T-helper 1 cell (primary cell): ENCODE results near the gene USP22.

Experiments used
- DNase-seq, 5 donors: peaks; one replicate each; pipeline ENCODE4 v3.0.0-alpha.2; 2012 to 2020

USP22 gene

GRCh38 chr17:20999841-21000532 is 42.8 kb downstream of the USP22 start:
- no peak for DNase-seq

DNA sequence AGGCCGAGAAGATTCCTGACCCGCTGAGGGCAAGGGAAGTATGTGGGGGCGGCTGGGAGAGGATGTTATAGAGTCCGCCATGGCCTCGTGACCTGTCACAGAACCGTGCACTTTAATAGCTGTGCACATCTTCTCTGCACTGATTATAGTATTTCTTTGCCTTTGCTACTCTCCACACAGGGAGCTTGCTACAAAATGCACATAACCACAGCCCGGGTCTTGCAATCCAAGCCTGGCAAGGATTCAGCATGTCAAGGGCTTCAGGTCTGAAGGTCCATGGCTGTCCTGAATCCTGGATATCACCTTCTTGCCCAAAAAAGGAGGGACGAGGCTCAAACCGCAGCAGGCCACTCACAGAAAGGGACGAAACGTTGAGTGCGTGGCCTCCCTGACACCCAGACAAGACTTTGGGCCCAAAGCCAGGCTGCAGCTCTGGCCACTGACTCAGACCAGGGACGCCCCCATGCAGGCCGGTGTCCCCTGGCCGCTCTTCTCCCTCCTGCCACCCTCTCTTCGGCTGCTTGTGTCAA is 43.7 kb downstream of the USP22 start:
- no peak for DNase-seq

- DNase-seq, result no peak
These were observed 44.2 kb downstream of the USP22 start for GRCh38 chr17:20998571-20999043.

DNA sequence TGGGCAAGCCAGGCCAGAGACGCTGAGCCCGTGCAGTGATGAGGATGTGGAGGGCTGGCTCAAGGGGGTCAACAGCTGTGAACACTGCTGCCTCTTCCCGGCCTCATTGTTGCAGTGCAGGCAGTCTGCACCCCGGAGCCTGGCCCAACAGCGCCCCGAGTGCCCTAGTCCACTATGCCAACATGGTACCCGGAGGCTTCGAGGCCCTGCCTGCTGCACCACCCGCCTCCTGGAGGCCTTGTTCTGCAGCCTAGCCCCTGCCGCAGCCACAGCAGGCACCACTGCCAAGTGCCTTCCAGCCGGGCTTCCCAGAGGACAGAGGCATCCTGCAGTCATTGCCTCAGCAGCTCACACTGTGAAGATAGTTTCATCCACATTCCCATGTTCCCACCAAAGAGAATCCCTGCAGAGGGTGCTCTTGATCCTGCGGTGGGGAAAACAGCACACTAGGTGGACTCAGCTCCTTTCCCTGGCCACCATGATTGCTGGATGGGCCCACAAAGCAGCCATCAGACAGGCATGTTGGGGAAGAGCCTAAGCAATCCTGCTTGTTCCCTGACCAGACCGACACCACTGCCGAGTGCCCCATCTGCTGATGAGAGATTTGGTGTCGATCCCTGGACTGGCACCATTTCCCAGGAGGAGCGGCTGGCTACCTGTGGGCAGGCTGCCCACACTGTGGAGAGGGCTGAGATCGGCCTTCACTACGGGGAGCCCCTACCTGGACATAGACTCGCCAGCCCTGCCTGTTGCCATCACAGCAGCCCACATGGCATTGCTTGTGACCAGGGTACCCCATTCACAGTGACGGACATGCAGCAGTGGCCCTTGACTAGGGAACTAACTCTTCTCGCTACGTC is 44.9 kb downstream of the USP22 start:
- no peak for DNase-seq

DNA sequence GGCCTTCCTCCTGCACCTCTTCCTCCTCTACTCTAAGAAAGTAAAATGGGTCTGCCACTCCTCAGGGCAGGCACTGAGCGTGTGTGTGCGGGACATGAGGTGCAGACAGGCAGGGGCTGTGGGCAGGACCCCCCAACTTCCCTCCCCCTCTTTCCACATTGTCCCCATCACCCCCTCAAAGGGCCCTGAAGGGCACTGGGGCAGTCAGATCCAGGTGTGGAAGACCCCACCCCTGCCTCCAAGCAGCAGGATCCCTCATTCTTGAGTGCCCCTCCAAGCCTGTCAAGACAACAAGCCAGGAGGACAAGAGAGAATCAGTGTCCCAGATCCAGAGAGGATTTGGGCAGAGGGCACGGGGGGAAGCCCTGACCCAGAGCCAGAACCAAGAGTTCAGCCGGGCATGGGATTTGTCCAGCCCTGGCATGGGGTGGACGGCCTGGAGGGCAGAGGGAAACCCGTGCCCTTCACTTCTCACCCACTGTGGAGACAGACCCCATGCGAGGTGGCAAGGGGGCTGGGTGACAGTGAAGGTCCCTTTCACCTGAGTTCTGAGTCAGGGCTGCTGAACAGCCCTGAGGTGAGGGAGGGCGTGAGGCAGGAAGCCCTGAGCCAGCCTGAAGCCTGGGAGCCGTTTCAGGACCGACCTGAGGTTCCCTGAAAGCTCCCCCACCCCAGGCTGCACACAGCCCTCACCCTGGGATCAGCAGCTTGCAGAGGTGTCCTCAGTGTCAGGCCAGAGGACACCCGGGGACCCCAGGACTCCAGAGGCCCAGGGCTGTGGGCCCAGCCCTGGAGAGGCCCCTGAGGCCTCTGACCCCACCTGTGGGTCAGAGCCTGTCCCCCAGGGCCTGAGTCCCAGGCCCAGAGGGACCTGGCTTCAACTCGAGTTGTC is 45.8 kb downstream of the USP22 start:
- no peak for DNase-seq

GRCh38 chr17:20995873-20996723 is 46.7 kb downstream of the USP22 start:
- no peak for DNase-seq

- DNase-seq, result no peak
These were observed 47.5 kb downstream of the USP22 start for GRCh38 chr17:20995164-20995872.

GRCh38 chr17:20994779-20995149 is 48.0 kb downstream of the USP22 start:
- DNase-seq, result no peak

- DNase-seq, result no peak
These were observed 48.7 kb downstream of the USP22 start for GRCh38 chr17:20993863-20994778.

DNA sequence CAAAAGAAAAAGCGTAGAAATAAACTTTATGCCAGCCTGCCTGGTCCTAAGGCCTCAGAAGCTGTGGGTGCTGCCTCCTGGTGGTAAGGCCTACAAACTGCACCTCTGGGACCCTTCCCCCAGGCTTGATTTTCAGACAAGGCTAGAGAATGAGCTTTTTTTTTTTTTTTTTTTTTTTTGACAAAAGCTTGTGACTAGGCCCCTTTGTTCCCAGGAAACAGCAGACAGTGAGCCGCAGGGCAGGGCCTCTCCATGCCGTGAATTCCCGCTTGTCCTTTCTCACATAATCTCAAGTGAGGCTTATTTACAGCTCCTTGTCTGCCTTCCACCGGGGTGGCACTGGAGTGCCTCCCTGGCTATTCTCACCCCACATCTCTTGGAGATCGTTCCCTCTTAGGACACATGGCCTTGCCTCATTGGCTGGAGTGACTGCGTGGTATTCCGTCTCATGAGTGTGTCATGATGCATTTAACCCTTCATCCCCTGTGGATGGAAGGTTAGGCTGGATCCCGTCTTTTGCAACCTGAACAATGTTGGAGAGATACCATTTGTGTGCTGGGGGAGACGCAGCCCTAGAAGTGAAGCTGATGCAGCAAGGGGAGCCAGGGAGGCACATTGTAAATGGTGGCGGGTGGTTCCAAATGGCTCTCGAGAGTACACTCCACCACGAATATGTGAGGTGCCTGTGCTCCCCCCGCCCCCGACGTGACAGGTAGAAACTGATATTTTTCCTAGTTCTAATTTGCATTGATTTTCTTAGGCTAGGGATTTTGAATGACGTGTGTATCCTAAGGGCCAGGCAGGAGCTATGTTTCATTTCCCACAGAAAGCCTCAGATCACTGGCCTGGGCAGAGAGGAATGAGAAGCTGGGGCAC is 49.6 kb downstream of the USP22 start:
- DNase-seq, result peak in 4 of 5 donors; percentile 44 to 55 (median 46)

- no peak for DNase-seq
These were observed 50.4 kb downstream of the USP22 start for GRCh38 chr17:20992416-20992815.

DNA sequence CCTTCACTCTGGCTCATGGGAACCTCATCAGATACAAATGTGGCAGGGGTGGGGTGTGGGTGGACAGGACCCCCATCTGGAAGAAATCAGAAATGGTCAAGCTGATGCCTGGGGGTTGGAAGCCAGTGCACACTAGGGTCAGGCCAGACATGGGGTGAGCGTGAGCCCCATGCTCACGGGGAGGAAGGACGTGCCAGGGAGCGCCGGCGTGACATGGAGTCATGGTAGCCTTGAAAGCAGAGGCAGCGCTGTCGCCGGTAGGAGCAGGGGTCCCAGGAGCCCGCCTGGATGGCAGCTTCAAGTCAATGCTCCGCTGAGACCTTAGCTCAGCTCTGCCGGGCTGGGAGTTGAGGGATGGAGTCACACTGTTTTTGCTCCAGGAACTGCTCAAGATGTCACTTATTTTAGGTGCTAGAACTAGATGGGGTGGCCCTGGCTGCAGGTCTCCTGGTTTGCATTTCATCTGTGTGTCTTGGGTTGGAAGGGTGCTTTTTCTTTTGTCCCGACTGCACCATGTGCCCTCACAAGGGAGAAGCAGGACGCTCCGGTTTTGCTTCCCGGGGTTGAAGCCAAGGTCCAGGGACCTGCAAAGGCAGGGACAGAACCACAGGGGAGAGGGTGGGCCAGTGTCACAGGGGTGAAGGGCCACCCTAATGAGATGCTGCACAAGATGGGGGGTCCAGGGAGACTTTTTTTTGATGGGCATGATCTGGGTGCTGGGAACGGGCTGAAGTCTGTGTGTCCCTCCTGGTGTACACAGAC is 51.4 kb downstream of the USP22 start:
- DNase-seq, result no peak

DNA sequence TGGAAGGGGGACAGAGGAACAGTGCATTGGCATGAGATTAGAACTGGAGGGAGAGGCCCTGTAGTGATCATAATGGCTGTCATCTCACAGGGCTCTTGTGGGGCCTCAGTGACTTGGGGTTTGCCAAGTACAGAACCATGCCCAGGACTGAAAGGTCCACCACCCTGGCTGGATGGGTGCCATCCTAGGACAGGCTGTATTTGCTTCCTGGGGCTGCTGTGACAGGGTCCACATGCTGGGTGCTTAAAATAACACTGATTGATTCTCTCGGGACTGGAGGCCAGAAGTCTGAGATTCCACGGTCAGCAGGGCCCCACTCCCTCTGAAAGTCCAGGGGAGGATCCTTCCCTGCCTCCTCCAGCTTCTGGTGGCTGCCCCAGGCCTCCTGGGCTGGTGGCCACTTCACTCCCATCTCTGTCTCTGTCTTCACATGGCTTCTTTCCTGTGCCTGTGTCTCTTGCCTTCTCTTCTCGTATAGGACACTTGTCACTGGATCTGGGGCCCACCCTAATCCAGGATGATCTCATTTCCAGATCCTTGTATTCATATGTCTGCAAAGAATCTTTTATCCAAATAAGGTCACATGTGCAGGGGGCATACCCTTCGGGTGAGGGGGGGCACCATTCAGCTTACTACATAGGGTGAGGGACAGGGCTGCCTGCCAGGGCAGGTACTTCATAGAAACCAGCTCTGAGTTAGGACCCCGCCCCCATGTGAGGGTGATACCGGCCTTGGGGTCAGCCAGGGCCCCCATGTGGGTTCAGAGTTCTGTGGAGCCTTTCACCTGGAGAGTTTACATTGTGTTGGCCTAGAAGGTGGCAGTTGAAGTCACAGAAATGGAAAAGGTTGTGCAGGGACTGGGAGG is 52.6 kb downstream of the USP22 start:
- DNase-seq, result no peak

DNA sequence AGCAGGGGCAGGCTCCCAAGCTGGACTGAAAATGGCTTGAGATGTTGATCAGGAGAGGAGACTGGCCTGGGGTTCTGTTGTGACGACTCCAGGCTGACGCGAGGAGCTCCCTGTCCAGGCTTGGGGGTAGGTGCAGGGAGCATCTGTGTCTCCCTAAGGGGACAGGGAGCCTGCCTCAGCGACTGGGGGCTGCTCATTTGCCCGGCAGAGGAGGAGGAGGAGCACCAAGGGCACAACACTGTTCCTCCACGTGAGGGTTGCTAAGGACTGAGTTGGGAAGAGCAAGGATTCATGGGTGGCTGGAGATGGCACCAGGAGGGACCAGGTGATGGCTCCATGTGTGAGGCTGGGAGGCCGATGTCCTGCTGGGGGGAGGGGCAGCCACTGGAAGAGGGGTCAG is 53.3 kb downstream of the USP22 start:
- DNase-seq, result no peak

- DNase-seq, result no peak
These were observed 53.9 kb downstream of the USP22 start for GRCh38 chr17:20988896-20989295.

DNA sequence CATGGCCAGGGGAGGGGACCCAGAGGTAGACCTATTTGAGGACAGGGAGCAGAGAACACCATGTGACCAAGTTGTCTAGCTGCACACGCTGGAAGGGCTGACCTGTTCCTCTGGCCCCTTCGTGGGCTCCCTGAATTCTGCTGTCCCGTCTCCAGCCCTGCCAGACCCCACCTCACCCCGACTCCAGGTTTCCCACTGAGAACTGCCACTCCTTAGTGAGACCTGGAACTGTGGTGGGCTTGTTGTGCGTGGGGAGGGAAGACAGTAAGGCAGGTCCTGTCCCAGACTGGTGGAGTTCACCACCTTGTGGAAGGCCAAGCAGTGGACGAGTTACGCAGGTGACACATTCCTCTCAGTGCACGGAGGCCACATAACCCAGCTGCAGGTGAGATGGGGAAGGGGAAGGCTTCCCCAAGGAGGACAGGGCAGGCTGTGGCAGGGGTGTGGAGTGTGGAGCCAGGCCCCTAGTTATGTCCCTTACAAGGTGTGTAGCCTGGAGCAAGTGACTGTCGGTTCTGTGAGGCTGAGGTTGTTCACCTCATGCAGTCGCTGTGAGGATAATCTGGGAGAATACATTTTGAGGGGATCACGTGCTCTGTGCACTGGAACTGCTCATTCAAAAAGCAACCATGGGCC is 54.7 kb downstream of the USP22 start:
- no peak for DNase-seq

GRCh38 chr17:20987511-20987910 is 55.3 kb downstream of the USP22 start:
- no peak for DNase-seq
